ENCODE measurements around the gene SH3GL3.

- TF ChIP-seq CTCF (IDR thresholded peaks at IDR 0.05) (no peak), ELF1 (IDR thresholded peaks at IDR 0.05) (no peak), EZH2phosphoT487 (IDR thresholded peaks at IDR 0.05; ENCODE audit: borderline replicate concordance, low read depth) (no peak), USF2 (IDR thresholded peaks at IDR 0.05; ENCODE audit: borderline replicate concordance, low read depth, low read length) (no peak), RAD21 (IDR thresholded peaks at IDR 0.05; ENCODE audit: low read length) (no peak), YY1 (IDR thresholded peaks at IDR 0.05; ENCODE audit: low read depth) (no peak), JUND (IDR thresholded peaks at IDR 0.05) (no peak), NFIC (IDR thresholded peaks at IDR 0.05; ENCODE audit: borderline replicate concordance) (no peak)
Measured at GRCh38 chr15:83476066-83476465, 28.9 kb downstream of the SH3GL3 start.

Measured in SK-N-SH (cell line).